SW 1271 (cell line): Measurements from ENCODE around the gene KDELR3.

Source experiments
- DNase-seq, 2 experiments: peaks; one replicate each; lab custom pipeline; 2025; lab: John Stamatoyannopoulos, UW

Gene KDELR3

GRCh38 chr22:38519453-38520250, 51.8 kb downstream of the KDELR3 start:
- no peak for DNase-seq

- DNase-seq, result no peak
Measured at GRCh38 chr22:38523029-38523428, 55.1 kb downstream of the KDELR3 start.

- DNase-seq, result no peak
Measured at GRCh38 chr22:38523479-38523878, 55.6 kb downstream of the KDELR3 start.

GRCh38 chr22:38524429-38524828, 56.5 kb downstream of the KDELR3 start:
- no peak for DNase-seq

GRCh38 chr22:38531251-38531938, 63.5 kb downstream of the KDELR3 start:
- no peak for DNase-seq
